HK-2 (cell line): Measurements from ENCODE around the gene CLN5.
"Not testable (repeated sequence)": the region's sequence is repeated elsewhere in the genome, so short reads cannot be mapped to it uniquely, and the experiment has no call there.

ENCODE experiments used
- DNase-seq: peaks from one replicate; pipeline ENCODE4 v3.0.0-alpha.2; 2018; ENCODE audit not compliant: unreplicated experiment

CLN5 gene

GRCh38 chr13:76975863-76976262 is 16.0 kb upstream of the CLN5 start:
- DNase-seq: no peak

- no peak for DNase-seq
Measured at GRCh38 chr13:76976490-76976889, 15.4 kb upstream of the CLN5 start.

GRCh38 chr13:76976929-76977328 is 15.0 kb upstream of the CLN5 start:
- DNase-seq: no peak

- peak; percentile 75 for DNase-seq
Measured at GRCh38 chr13:76980075-76980718, 11.7 kb upstream of the CLN5 start.

- no peak for DNase-seq
Measured at GRCh38 chr13:76982061-76982460, 9.8 kb upstream of the CLN5 start.

GRCh38 chr13:76983676-76984075 is 8.2 kb upstream of the CLN5 start:
- no peak for DNase-seq

GRCh38 chr13:76991432-76991795 is 467 bp upstream of the CLN5 start:
- DNase-seq: peak; percentile 29

- peak; percentile 24 for DNase-seq
Measured at GRCh38 chr13:76992548-76993001, 694 bp downstream of the CLN5 start.

GRCh38 chr13:76993021-76993420 is 1.1 kb downstream of the CLN5 start:
- no peak for DNase-seq

- no peak for DNase-seq
Measured at GRCh38 chr13:76993473-76993872, 1.6 kb downstream of the CLN5 start.

GRCh38 chr13:76994281-76994680 is 2.4 kb downstream of the CLN5 start:
- DNase-seq: no peak

GRCh38 chr13:77000475-77000874 is 8.6 kb downstream of the CLN5 start:
- DNase-seq: no peak

- no peak for DNase-seq
Measured at GRCh38 chr13:77001540-77001939, 9.7 kb downstream of the CLN5 start.

GRCh38 chr13:77001963-77002587 is 10.2 kb downstream of the CLN5 start:
- DNase-seq: no peak

- DNase-seq: no peak
Measured at GRCh38 chr13:77002590-77003190, 10.8 kb downstream of the CLN5 start.

- not testable (repeated sequence) for DNase-seq
Measured at GRCh38 chr13:77008337-77008736, 16.5 kb downstream of the CLN5 start.

GRCh38 chr13:77009011-77009410 is 17.1 kb downstream of the CLN5 start:
- DNase-seq: no peak

- not testable (repeated sequence) for DNase-seq
Measured at GRCh38 chr13:77009719-77010118, 17.8 kb downstream of the CLN5 start.

- DNase-seq: no peak
Measured at GRCh38 chr13:77013853-77014542, 22.1 kb downstream of the CLN5 start.

- DNase-seq: no peak
Measured at GRCh38 chr13:77014906-77015685, 23.2 kb downstream of the CLN5 start.

GRCh38 chr13:77016251-77016812 is 24.5 kb downstream of the CLN5 start:
- no peak for DNase-seq
